K562 (cell line): ENCODE measurements around the gene ZNF276. TPM values are rescaled to one million over a fixed set of nuclear protein-coding genes. Genes with fewer than 3 reads are reported as not detected.
A peak's percentile ranks its signal among the peaks of the same experiment; 100 is the strongest.

Source experiments
- BDP1 ChIP-seq: IDR thresholded peaks from 3 replicates; pipeline ENCODE4 v1.6.1; 2011; ENCODE audit not compliant: insufficient read length, insufficient read depth
- CAMTA2 ChIP-seq: fragments of 250-450 bp; sonication (Bioruptor Pico); conservative IDR thresholded peaks from 2 replicates; pipeline ENCODE4 v1.5.1; 2022
- EGR1 ChIP-seq: fragments of 450-650 bp; conservative IDR thresholded peaks from 2 replicates; pipeline ENCODE4 v1.6.1; 2017; ENCODE audit warnings: mild to moderate bottlenecking
- FIP1L1 ChIP-seq: fragments of 200-400 bp; formaldehyde crosslinking; IDR thresholded peaks from 2 replicates; pipeline ENCODE4 v1.6.1; 2018; ENCODE audit warnings: mild to moderate bottlenecking, low read depth, low read length; ENCODE audit not compliant: poor library complexity, severe bottlenecking
- GATAD2A ChIP-seq: fragments of 450-650 bp; IDR thresholded peaks from 2 replicates; pipeline ENCODE4 v1.6.1; 2017
- ID3 ChIP-seq, 2 experiments: fragments of 250-450 bp in 1 of 2; fragments of 450-650 bp in 1 of 2; sonication (Bioruptor Pico) in 1 of 2; IDR thresholded peaks; 2 replicates each; pipeline versions ENCODE4 v1.6.1 to v1.8.0; 2016 to 2021; ENCODE audit warnings: mild to moderate bottlenecking in 2 of 2, moderate library complexity in 2 of 2, missing compliant biosample characterization in 1 of 2, missing genetic modification characterization in 1 of 2
- KDM5B ChIP-seq: fragments of 200-600 bp; sonication (generic); IDR thresholded peaks from 2 replicates; pipeline ENCODE4 v1.6.1; 2012; ENCODE audit warnings: low read depth, mild to moderate bottlenecking, moderate library complexity, low read length, control low read depth, inconsistent platforms; ENCODE audit not compliant: insufficient replicate concordance
- MGA ChIP-seq: fragments of 450-650 bp; IDR thresholded peaks from 2 replicates; pipeline ENCODE4 v1.6.1; 2016; ENCODE audit warnings: mild to moderate bottlenecking, moderate library complexity
- NR1H2 ChIP-seq: sonication (generic); formaldehyde crosslinking; IDR thresholded peaks from 2 replicates; pipeline ENCODE4 v1.4.0; 2020; ENCODE audit warnings: mild to moderate bottlenecking, missing genetic modification reagents
- SETDB1 ChIP-seq: IDR thresholded peaks from one replicate; pipeline ENCODE4 v1.6.1; 2012; ENCODE audit warnings: low read length, control low read depth, inconsistent platforms
- SP1 ChIP-seq: sonication (generic); formaldehyde crosslinking; IDR thresholded peaks from 2 replicates; pipeline ENCODE4 v1.8.1; 2022; ENCODE audit warnings: mild to moderate bottlenecking, missing genetic modification reagents
- TARDBP ChIP-seq: fragments of 450-650 bp; IDR thresholded peaks from 2 replicates; pipeline ENCODE4 v1.6.1; 2016
- TEAD4 ChIP-seq, 2 experiments: sonication (generic) in 1 of 2; formaldehyde crosslinking in 1 of 2; IDR thresholded peaks; 2 replicates each; pipeline versions ENCODE4 v1.6.1 to v1.8.0; 2012 to 2022; ENCODE audit warnings: borderline replicate concordance in 1 of 2, inconsistent platforms in 1 of 2, low read length in 1 of 2, mild to moderate bottlenecking in 1 of 2, missing genetic modification reagents in 1 of 2
- ZBTB7A ChIP-seq: IDR thresholded peaks from 2 replicates; pipeline ENCODE4 v1.6.1; 2011; ENCODE audit warnings: low read depth, mild to moderate bottlenecking, low read length, moderate library complexity, borderline replicate concordance; ENCODE audit not compliant: control insufficient read depth
- ZFX ChIP-seq: sonication (generic); formaldehyde crosslinking; IDR thresholded peaks from 2 replicates; pipeline ENCODE4 v1.8.0; 2022; ENCODE audit warnings: mild to moderate bottlenecking, missing genetic modification reagents, moderate library complexity
- polyA plus RNA-seq, 8 experiments: library from polyadenylated mRNA; depleted of rRNA in 4 of 8; stranded (reverse) in 5 of 8; unstranded in 3 of 8; fragments of >200 nt; fragmentation: Nextera tagmentation in 2 of 8; fragmentation: Illumina TruSeq in 1 of 8; extraction: Ambion mirVana in 2 of 8; extraction: Trizol in 1 of 8; gene quantifications; 2 replicates each; pipeline versions ENCODE4 v1.2.1 to v1.2.3, GENCODE V29; 2011 to 2014; ENCODE audit warnings: inconsistent platforms in 1 of 8, missing spikeins in 1 of 8
- total RNA-seq, 7 experiments: library from RNA; depleted of rRNA in 6 of 7; stranded (reverse); fragments of >200 nt in 6 of 7; fragmentation: Illumina TruSeq in 2 of 7; extraction: Trizol in 2 of 7; gene quantifications; 2 replicates each; pipeline versions ENCODE4 v1.2.1 to v1.2.3, GENCODE V29; 2011 to 2021; ENCODE audit warnings: low replicate concordance in 1 of 7

Gene ZNF276
- total and polyA plus RNA-seq, 9 of the 15 experiments (the other 6 are each of a cell fraction or from before 2014, with no cell fraction given): 0.49 to 43.9 (median 15.8) TPM

- TF ChIP-seq MGA: no peak
- no peak for TF ChIP-seq TEAD4 (IDR thresholded peaks at IDR 0.05; ENCODE audit: low read length)
- no peak for TF ChIP-seq TEAD4 (CRISPR knock-in tag; IDR thresholded peaks at IDR 0.05; ENCODE audit: borderline replicate concordance)
- TF ChIP-seq CAMTA2 (CRISPR knock-in tag): no peak
- TF ChIP-seq TARDBP: no peak
- TF ChIP-seq ZBTB7A: no peak
- no peak for TF ChIP-seq NR1H2 (CRISPR knock-in tag)
- TF ChIP-seq EGR1: peak; percentile 52; the same call in 1 of the 2 replicates
- TF ChIP-seq ID3 (CRISPR knock-in tag; IDR thresholded peaks at IDR 0.05): no peak
- TF ChIP-seq ID3 (tag; IDR thresholded peaks at IDR 0.05): no peak
- peak; percentile 62; the same call in 1 of the 2 replicates for TF ChIP-seq ZFX (CRISPR knock-in tag)
- no peak for TF ChIP-seq SP1
- peak; percentile 19 for TF ChIP-seq KDM5B
- TF ChIP-seq FIP1L1: no peak
- no peak for TF ChIP-seq BDP1
- no peak for TF ChIP-seq SETDB1
- no peak for TF ChIP-seq GATAD2A
Measured at GRCh38 chr16:89709716-89710432, 11.5 kb upstream of the ZNF276 start (continued).
